Kidney (tissue), 14 donors: ENCODE data around the gene EIF2S2. TPM values are rescaled to one million over a fixed set of nuclear protein-coding genes. Genes with fewer than 3 reads are reported as not detected.

Experiments
- DNase-seq, 5 donors: peaks; one replicate each; pipeline ENCODE4 v3.0.0-alpha.2; 2013 to 2020
- FAIRE-seq: peaks from 2 replicates; lab custom pipeline; 2012; peaks lifted over from hg19 to GRCh38; lab: Jason Lieb, UNC
- H3K27ac ChIP-seq, 2 donors: one replicate each; pipeline ENCODE4 v1.7.0; 2013; ENCODE audit warnings: low read depth in 2 of 2, low read length in 2 of 2, inconsistent platforms in 1 of 2
- H3K27me3 ChIP-seq: one replicate; pipeline ENCODE4 v1.7.1; 2013; ENCODE audit warnings: low read length, inconsistent platforms; ENCODE audit not compliant: control insufficient read depth, insufficient read depth
- H3K36me3 ChIP-seq, 3 donors: one replicate each; pipeline versions ENCODE4 v1.7.0 to v1.7.1; 2013; ENCODE audit warnings: low read length in 3 of 3, control low read depth in 1 of 3, inconsistent platforms in 1 of 3; ENCODE audit not compliant: insufficient read depth in 3 of 3, control insufficient read depth in 2 of 3
- H3K4me1 ChIP-seq, 3 donors: one replicate each; pipeline versions ENCODE4 v1.7.0 to v1.7.1; 2013; ENCODE audit warnings: low read length in 3 of 3, inconsistent platforms in 1 of 3, low read depth in 1 of 3; ENCODE audit not compliant: control insufficient read depth in 2 of 3, insufficient read depth in 2 of 3
- H3K4me3 ChIP-seq, 3 donors: one replicate each; pipeline versions ENCODE4 v1.7.0 to v1.8.1; 2013; ENCODE audit warnings: low read length in 3 of 3, control low read depth in 1 of 3, inconsistent platforms in 1 of 3
- H3K9ac ChIP-seq, 3 donors: one replicate each; pipeline versions ENCODE4 v1.7.0 to v1.7.1; 2013; ENCODE audit warnings: low read length in 3 of 3, control low read depth in 1 of 3, inconsistent platforms in 1 of 3
- H3K9me3 ChIP-seq, 3 donors: one replicate each; pipeline versions ENCODE4 v1.7.0 to v1.7.1; 2013; ENCODE audit warnings: low read length in 3 of 3, control low read depth in 1 of 3, inconsistent platforms in 1 of 3; ENCODE audit not compliant: control insufficient read depth in 2 of 3, insufficient read depth in 1 of 3
- CTCF ChIP-seq: IDR thresholded peaks from 3 replicates; pipeline ENCODE4 v1.5.1; 2012; ENCODE audit warnings: mild to moderate bottlenecking, moderate library complexity, borderline replicate concordance; ENCODE audit not compliant: insufficient read depth; ENCODE audit errors: extremely low read depth
- intact Hi-C: fragments of 100-400 bp; cut with DNase I; formaldehyde crosslinking; loops from one replicate; pipeline ENCODE4 v1.11.1; 2022
- polyA plus RNA-seq: library from polyadenylated mRNA; stranded (reverse); fragments of 350-450 nt; fragmentation: Illumina TruSeq; extraction: RNeasy Lipid Tissue Mini Kit (QIAGEN cat#74804); gene quantifications from one replicate; pipeline ENCODE4 v1.2.3, GENCODE V29; 2014; ENCODE audit warnings: low read depth, low replicate concordance; ENCODE audit not compliant: insufficient read depth
- total RNA-seq: library from RNA; stranded (reverse); fragmentation: NEBNext Ultra II Directional; extraction: Animal tissue kit (Norgen Biotek cat#: 25700); gene quantifications from one replicate; pipeline ENCODE4 v1.2.1, GENCODE V29; 2021
- donor health status: control.
- donor health status: control.
- donor health status: control.
- donor health status: control.
- donor health status: control.
- donor health status: DM: yes; HTN: yes; CAD: no.
- donor health status: Normal renal cell carcinoma (clear cell type).

The EIF2S2 gene
- total and polyA plus RNA-seq, 2 donors from 2014 or later, result 51.2 to 60.3 TPM

GRCh38 chr20:34076952-34077351 lies 35.1 kb downstream of the EIF2S2 start:
- no peak overlapping the region for H3K27ac ChIP-seq
- no peaks in the 10 kb centered on the region for H3K27me3 ChIP-seq
- FAIRE-seq (no peak), DNase-seq (no peak)
- peaks cover 4 to 27% (median 15%) of the 10 kb centered on the region in 3 donors for H3K36me3 ChIP-seq
- peaks cover 0 to 2% (median 0%) of the 10 kb centered on the region in 3 donors for H3K4me1 ChIP-seq
- intact Hi-C loops, result loop anchor here (10.0 kb wide), 1 partner anchor 212 kb away; no protein-coding TSS in a partner anchor
- H3K9me3 ChIP-seq, result no peaks in the 10 kb centered on the region
- H3K4me3 ChIP-seq, result no peak overlapping the region
- TF ChIP-seq CTCF, result no peak
- no peak overlapping the region for H3K9ac ChIP-seq

- intact Hi-C loops, result loop anchor here (10.0 kb wide), 1 partner anchor 211 kb away; no protein-coding TSS in a partner anchor
- Histone ChIP-seq H3K9me3 (no peaks in the 10 kb centered on the region), H3K27ac (no peak overlapping the region), H3K4me3 (no peak overlapping the region), H3K27me3 (no peaks in the 10 kb centered on the region), H3K9ac (no peak overlapping the region), H3K36me3 (peaks cover 4 to 22% (median 14%) of the 10 kb centered on the region in 3 donors), H3K4me1 (no peaks in the 10 kb centered on the region)
- FAIRE-seq, result no peak
- TF ChIP-seq CTCF, result no peak
- no peak for DNase-seq
These were observed 36.4 kb downstream of the EIF2S2 start for GRCh38 chr20:34075647-34076046.

GRCh38 chr20:34074101-34074760 lies 37.8 kb downstream of the EIF2S2 start:
- intact Hi-C loops, result loop anchor here (10.0 kb wide), 1 partner anchor 209 kb away; no protein-coding TSS in a partner anchor
- TF ChIP-seq CTCF, result no peak
- peaks cover 2 to 5% (median 4%) of the 10 kb centered on the region in 3 donors for H3K4me1 ChIP-seq
- DNase-seq (no peak), FAIRE-seq (no peak)
- no peak overlapping the region for H3K27ac ChIP-seq
- peaks cover 4 to 22% (median 13%) of the 10 kb centered on the region in 3 donors for H3K36me3 ChIP-seq
- H3K27me3 ChIP-seq, result no peaks in the 10 kb centered on the region
- no peak overlapping the region for H3K4me3 ChIP-seq
- no peak overlapping the region for H3K9ac ChIP-seq
- H3K9me3 ChIP-seq, result no peaks in the 10 kb centered on the region
